ENCODE data around the gene MRAP2.

Gene MRAP2

DNA sequence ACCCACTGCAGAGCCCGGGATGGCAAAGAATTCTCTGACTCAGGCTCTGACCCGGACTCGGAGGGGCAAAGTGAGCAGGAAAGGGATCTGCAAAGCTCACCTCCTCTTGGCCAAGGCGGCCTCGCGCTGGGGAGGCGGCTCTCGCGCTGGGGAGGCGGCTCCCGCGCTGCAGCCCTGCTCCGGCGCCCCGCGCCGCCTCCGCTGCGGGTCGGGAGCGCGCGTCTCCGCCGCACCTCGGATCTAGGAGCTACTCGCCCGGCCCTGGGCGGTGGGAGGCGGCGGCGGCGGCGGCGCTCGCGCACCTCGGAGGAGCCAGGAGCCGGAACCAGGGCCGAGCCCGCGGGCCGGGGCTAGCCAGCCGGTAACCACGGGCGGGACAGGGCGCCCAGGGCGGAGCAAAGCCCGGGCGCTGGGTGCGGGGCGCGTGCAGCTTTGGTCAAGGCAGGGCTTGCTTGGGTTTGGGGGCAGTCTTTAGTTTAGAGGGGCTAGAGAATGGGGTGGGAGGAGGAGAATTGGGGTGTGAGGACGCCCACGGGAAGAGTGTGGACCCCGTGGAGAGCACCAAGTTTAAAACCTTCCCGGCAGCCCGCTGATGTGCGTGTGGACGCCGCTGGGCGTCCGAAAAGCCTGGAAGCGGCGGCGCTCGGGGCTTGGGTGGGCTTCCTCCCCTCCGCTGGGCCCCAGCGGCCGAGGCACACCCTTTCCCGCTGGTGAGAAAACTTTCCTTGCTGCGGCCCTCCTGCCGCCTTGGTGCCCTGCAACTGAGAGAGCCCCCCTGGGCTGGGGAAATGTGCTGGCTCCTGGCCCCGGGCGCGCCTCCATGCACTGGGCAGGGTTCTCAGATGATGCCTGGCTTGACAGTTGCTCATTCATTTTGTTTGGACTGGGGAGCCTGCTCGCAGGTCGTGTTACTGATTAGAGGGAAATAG lies at the start of gene MRAP2:
TSS of gene MRAP2 (plus strand) at position 250 of the 929 bp plus-strand sequence. CDS start 21,547 bp downstream, outside the sequence.
- in situ Hi-C loops (cut with HindIII; ENCODE audit: low sequenced_read_pairs), result no loop called here

- in situ Hi-C loops (cut with HindIII; ENCODE audit: low sequenced_read_pairs), result no loop called here
Observed at GRCh38 chr6:83984411-83984810, 49.2 kb upstream of the MRAP2 start.

DNA sequence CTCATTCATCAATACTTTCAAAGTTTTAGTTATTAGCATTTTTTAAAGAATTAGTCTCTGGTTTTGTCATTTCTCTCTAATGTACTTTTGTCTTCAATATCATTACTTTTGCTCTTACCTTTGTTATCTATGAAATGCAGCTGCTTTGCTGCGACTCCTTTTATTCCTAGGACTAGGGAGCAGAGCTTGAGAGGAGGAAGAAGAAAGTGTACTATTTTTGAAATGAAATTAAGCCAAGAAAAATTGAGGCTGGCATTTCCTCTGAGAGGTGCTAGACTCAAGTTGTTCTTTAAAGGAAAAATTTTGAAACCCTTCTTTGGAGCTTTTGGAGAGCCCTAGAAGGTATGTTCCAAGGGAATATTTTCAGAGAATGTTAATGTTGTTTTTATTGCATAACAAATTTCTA lies 48.3 kb upstream of the MRAP2 start:
- in situ Hi-C loops (cut with HindIII; ENCODE audit: low sequenced_read_pairs), result no loop called here

GRCh38 chr6:83985715-83986114 lies 47.9 kb upstream of the MRAP2 start:
- in situ Hi-C loops (cut with HindIII; ENCODE audit: low sequenced_read_pairs), result no loop called here

GRCh38 chr6:83998021-83998584 lies 35.5 kb upstream of the MRAP2 start:
- in situ Hi-C loops (cut with HindIII; ENCODE audit: low sequenced_read_pairs), result no loop called here

DNA sequence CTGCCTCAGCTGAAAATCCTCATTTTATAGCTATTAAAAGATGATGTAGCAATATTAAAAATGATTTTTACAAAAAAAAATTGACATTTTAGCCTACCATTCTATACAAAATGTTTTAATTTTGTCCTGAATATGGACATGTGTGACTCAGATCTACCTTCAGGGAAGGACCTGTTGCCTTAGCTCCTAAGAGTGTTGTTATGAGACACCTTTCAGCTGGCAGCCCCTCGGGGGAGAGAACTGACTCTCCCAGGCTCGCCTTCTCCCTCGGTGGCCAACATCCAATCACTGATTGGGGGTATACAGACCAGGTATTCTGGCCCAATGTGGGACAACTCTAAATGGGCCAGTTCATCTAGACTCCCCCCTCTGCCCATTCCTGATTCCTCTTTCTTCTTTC lies 32.5 kb upstream of the MRAP2 start:
- in situ Hi-C loops (cut with HindIII; ENCODE audit: low sequenced_read_pairs), result no loop called here

- in situ Hi-C loops (cut with HindIII; ENCODE audit: low sequenced_read_pairs), result no loop called here
Observed at GRCh38 chr6:84002226-84002625, 31.3 kb upstream of the MRAP2 start.

GRCh38 chr6:84003131-84003530 lies 30.4 kb upstream of the MRAP2 start:
- in situ Hi-C loops (cut with HindIII; ENCODE audit: low sequenced_read_pairs), result no loop called here

DNA sequence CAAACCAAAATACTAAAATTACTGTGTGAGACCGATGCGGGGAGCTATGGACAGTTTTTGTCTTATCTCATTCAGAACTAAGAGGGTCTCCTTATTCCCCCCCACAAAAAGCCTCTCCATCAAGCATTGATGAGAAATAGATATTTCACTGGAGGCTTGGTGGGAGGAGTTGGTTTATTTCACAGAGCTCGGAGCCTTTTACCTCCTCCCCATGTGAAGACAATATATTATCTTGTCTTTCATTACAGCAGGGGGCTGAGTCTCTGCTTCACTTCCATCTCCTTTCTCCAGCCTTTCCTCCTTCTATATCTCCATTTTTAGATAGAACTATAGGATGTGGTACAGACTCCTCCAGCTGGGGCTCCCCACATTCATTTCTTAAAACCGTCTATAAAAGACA lies 29.9 kb upstream of the MRAP2 start:
- in situ Hi-C loops (cut with HindIII; ENCODE audit: low sequenced_read_pairs), result no loop called here

DNA sequence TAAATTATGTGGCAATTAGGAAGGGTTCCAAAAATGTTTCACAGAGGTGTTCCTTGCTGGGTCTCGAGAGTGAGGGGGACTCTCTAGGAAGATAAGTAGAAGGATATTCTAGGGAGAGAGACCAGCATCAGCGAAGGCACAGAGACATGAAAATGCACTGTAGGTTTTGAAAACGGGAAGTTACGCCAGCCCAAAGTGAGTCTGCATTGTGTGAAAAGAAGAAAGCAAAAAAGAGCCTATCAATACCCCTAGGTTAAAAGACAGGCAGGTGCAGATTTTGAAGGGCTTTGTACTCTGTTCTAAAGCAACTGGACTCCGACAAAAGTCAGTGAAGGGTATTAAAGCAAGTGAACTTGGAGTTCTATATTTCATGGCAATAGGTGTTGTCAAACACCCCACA lies 25.7 kb upstream of the MRAP2 start:
- in situ Hi-C loops (cut with HindIII; ENCODE audit: low sequenced_read_pairs), result no loop called here

DNA sequence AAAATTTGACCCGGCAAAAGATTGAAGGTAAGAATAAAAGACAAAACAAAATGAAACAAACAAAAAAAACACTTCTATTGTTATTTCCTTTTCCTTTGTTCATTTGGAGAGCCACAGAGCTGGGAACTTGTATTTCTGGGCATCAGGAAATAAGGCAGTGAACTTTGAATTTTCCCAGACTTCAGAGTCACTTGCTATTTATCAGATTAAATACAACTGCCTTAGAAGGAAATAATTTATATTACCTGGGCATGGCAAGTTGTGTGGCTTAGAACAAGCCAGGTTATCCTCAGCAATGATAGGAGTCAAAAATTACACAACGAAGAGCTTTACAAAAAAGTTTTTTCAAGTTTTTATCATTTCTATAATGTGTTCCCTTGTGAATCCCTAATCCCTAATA lies 20.2 kb upstream of the MRAP2 start:
- in situ Hi-C loops (cut with HindIII; ENCODE audit: low sequenced_read_pairs), result no loop called here

GRCh38 chr6:84013931-84014330 lies 19.6 kb upstream of the MRAP2 start:
- in situ Hi-C loops (cut with HindIII; ENCODE audit: low sequenced_read_pairs), result no loop called here

DNA sequence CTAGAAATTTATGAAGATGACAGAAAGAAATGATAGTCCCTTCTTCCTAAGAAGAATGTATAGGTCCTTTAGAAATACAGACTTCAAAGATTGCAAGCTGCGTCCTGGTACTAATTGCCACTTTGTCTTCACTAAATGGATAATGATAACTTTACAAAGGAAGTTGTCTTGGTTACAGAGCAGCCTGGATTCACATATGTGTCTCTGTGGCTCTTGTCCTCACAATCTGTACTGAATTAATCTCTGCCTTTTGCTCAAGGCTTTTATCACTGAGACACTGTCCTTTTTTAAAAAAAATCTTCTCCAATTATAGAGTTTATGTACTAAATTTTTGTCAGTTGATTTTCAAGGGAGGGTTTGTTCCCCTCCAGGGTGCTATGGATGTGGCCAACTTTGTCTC lies 17.5 kb upstream of the MRAP2 start:
- in situ Hi-C loops (cut with HindIII; ENCODE audit: low sequenced_read_pairs), result no loop called here

- in situ Hi-C loops (cut with HindIII; ENCODE audit: low sequenced_read_pairs), result no loop called here
Observed at GRCh38 chr6:84017709-84018452, 15.7 kb upstream of the MRAP2 start.

DNA sequence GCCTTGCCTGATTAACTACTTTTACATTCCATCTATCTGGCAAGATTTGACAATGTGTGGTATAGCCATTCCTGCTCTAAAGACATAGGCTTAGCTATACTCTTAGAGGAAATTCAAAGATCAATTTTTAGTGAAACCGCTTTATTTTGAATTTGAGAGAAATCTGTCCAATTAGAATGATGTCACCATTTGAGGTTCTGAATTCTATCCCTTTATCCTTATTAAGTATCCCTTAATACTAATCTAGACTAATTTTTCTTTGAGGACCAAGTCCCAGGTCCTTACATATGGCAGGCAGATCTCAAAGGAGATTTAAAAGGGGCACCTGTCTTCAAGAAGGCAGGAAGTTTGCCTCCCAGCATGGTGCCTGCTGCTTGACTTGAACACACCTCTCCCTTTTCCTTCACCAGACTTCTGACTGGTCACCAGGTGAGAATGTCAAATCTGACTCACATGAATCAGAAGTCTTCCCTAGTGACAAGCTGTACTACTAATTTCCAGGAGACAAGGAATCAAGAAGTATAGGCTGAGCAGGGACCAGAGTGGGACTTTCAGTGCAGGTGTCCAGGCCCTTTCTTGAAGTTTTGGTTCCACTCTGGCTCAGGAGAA lies 15.0 kb upstream of the MRAP2 start:
- in situ Hi-C loops (cut with HindIII; ENCODE audit: low sequenced_read_pairs), result no loop called here

GRCh38 chr6:84019141-84019841 lies 14.3 kb upstream of the MRAP2 start:
- in situ Hi-C loops (cut with HindIII; ENCODE audit: low sequenced_read_pairs), result no loop called here

DNA sequence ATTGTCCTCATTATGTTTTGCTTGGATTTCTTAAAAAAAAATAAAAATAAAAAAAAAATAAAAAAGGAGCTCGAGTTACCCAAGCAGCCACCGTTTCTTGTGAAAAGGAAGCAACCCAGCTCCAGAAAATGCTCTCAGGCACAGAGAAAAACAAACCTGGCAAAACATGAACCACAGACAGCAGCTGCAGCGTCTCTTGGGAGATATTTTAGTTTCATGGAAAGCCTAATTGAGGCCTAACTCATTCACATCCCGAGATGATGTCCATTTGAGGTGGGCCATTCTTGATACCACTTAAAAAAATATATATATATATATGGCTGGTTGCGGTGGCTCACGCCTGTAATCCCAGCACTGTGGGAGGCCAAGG lies 13.7 kb upstream of the MRAP2 start:
- in situ Hi-C loops (cut with HindIII; ENCODE audit: low sequenced_read_pairs), result no loop called here

DNA sequence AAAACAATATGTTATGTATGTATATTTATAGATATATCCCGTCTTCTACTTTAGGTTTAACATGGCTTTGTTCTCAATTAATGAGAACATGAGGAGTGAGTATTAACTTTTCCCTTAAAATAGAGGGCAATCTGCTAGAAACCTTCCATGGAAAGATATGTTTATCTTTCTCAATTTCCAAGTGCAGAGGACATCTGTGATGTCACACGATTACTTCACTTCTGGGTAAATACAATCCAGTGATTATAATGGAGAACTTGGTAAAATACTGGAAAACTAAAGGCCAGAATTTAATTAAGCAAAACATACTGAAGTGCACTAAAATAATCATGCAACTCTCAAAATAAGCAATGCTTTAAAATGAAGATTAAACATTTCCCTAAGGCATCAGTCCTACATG lies 11.9 kb upstream of the MRAP2 start:
- in situ Hi-C loops (cut with HindIII; ENCODE audit: low sequenced_read_pairs), result no loop called here

DNA sequence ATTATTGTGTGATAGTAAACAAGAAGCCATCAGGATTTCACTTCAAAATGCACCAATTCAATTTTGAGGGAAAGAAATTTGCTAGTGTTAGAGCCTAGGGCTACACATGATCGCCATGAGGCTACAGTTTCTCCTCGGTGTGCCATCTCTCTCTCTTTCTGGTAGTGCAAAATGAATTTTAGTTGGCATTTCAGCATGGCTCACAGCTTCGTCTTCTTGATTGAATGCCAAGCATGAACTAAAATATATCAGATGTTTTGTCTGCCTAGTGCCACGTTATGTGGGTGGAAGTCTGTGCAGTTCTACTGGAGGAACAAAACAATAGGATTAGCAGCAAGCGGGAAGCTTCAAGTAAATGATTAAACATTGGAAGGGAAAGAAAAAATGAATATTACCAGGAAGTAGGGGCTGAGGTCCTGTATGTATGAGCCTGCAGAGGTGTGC lies 6.8 kb upstream of the MRAP2 start:
- in situ Hi-C loops (cut with HindIII; ENCODE audit: low sequenced_read_pairs), result no loop called here

GRCh38 chr6:84027340-84028181 lies 6.0 kb upstream of the MRAP2 start:
- in situ Hi-C loops (cut with HindIII; ENCODE audit: low sequenced_read_pairs), result no loop called here
